Myocyte (in vitro differentiated cells): Measurements from ENCODE around the gene TBL1Y. TPM values are rescaled to one million over a fixed set of nuclear protein-coding genes. Genes with fewer than 3 reads are reported as not detected.
"Not testable (repeated sequence)": the region's sequence is repeated elsewhere in the genome, so short reads cannot be mapped to it uniquely, and the experiment has no call there.

Experiments
- DNase-seq: peaks from one replicate; pipeline ENCODE4 v3.0.0-alpha.2; 2012; ENCODE audit warnings: low read depth
- polyA plus RNA-seq: library from polyadenylated mRNA; unstranded; fragments of >200 nt; gene quantifications from one replicate; pipeline ENCODE4 v1.2.1, GENCODE V29; 2012; ENCODE audit warnings: missing spikeins
- total RNA-seq: library from RNA; depleted of rRNA; stranded (reverse); fragments of >200 nt; gene quantifications from 2 replicates; pipeline ENCODE4 v1.2.3, GENCODE V29; 2014

TBL1Y gene
- not detected in 2 replicates for total RNA-seq
- polyA plus RNA-seq = not detected

- no peak for DNase-seq
Measured at GRCh38 chrY:6910372-6911252, at the start of gene TBL1Y. Gene TBL1Y (plus strand): TSS chrY:6910697. CDS start chrY:7025085, 114,388 bp downstream.

- no peak for DNase-seq
Measured at GRCh38 chrY:6894496-6894895, 16.0 kb upstream of the TBL1Y start.

GRCh38 chrY:6895236-6895635 is 15.3 kb upstream of the TBL1Y start:
- no peak for DNase-seq

- not testable (repeated sequence) for DNase-seq
Measured at GRCh38 chrY:6902116-6902515, 8.4 kb upstream of the TBL1Y start.

DNA sequence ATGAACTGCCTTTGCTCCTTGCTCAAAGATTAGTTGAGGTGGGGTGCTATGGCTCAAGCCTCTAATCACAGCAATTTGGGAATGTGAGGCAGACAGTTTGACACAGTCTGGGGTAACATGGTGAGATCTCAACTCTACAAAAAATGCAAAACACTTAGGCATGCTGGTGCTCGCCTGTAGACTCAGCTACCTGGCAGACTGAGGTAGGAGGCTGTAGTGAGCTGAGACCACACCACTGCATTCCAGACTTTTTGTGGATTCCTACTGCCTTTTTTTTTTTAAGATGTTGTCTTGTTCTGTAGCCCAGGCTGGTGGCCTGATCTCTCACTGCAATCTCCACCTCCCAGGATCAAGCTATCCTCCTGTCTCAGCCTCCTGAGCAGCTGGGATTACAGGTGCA is 2.9 kb upstream of the TBL1Y start:
- DNase-seq = no peak

GRCh38 chrY:6908021-6908420 is 2.5 kb upstream of the TBL1Y start:
- not testable (repeated sequence) for DNase-seq

- DNase-seq = no peak
Measured at GRCh38 chrY:6909118-6909521, 1.4 kb upstream of the TBL1Y start.

GRCh38 chrY:6909856-6910255 is 641 bp upstream of the TBL1Y start:
- DNase-seq = no peak

DNA sequence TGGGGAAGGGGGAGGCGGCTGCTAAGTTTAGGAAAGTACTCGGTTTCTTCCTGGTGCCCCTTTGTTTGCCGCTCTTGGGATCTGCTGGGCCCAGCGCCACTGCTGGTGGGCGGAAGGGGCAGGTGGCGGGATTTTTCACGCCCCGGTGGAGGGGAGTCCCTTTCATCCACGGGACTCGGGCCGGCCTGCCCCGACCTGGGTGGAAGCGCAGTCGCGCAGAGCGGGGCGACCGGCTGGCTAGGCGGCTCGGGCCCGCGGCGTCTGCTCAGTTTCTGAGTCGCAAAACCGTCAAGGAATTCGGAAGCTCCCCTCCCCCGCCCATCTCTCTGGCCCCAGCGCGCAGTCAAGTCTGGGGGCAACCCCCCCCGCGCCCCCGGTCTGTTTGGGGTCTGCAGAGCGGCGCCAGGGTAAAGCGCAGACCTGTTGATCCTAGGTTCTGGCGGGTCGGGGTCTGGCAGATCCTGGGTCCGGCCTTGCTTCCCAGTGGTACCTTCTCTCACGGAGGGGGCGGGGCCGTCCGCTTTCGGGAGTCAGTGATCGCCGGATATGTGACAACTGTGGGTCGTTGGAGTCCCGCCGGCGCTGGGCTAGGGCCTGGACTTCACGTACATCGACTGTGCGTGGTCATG is 870 bp downstream of the TBL1Y start, which contains the start of gene AMELY:
Gene AMELY, minus strand, starts transcription at position 500 of the 629 bp plus-strand sequence. CDS start 39,144 bp downstream, outside the sequence.
- no peak for DNase-seq

GRCh38 chrY:6913362-6913761 is 2.9 kb downstream of the TBL1Y start:
- no peak for DNase-seq

DNA sequence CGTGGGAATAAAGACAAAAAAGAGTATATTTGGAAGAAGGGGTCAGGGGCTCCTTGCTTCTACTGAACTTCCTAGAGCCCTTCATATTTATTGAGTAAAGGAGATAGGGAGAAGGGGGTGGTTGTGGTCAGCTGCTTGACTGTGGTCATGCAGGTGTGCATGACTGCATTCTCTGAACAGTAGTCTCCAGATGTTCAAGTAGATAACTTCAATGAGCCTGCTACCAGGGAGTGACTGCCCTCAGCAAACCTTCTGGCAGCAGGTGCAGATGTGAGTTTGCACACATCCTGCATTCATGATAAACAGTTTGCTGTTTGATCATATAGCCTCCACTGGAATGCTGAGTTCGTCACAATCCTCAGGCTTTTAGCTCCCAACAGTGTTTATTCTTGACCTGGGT is 10.6 kb downstream of the TBL1Y start:
- no peak for DNase-seq

DNA sequence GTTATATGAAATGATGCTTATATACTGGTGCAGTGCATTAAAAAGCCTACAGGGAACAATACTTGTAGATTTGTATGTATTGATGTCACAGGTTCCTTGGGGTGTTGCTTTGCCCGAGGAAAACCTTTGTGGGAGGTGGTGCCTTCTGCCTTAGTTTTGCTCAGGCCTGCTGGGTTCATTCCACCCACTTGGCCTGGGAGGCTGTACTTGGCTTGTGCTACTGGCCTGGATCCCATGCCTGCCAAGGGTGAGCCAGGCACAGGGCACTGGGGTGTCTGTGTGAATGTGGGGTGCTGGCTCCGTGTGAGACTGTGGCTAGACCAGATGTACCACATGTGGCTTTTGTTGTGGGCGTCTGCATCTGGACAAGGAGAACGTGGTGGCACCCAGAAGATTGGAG is 17.8 kb downstream of the TBL1Y start:
- DNase-seq = no peak

- no peak for DNase-seq
Measured at GRCh38 chrY:6929237-6929636, 18.7 kb downstream of the TBL1Y start.

DNA sequence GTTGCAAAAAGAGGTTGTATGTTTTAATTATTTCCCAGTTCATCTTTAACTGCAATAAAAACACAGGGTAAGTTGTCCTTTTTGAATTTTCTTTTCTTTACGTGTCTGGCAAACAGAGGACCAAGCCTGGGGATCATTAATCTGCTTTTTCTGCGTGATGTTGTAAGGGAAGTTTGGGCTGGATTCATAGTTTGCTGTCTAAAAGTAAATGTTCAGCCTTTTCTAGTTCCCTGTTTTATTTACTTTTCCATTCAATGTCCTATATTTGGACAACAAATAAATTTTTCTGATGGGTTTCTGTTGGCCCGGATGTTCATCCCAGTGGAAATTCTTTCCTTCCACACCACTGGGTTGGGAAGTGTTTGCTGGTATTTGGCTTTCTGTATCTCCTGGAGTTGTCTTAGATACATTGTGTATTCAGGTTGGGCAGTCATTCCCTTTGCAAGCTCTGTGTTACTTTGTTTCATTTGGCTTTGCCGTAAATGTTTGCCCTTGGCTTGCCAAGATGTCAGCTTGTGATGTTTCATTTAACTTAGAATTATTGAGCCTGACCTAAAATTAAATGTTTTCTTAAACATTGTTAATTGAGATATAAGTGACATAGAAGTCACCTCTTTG is 21.4 kb downstream of the TBL1Y start:
- DNase-seq = no peak

DNA sequence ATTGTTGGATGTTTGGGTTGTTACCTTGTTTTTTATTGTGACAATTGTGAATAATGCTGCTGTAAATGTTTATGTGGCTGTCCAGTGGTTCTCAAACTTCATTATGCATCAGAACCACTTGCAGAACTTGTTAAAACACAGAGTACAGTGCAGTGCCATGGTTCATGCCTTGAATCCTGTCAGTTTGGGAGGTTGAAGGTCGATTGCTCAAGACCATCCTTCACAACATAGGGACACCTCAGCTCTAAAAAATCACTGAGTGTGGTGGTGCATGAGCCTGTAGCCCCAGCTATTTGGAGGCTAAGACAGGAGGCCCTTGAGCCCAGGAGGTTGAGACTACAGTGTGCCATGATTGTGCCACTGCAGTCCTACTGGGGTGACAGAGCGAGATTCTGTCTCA is 25.0 kb downstream of the TBL1Y start:
- DNase-seq = no peak

DNA sequence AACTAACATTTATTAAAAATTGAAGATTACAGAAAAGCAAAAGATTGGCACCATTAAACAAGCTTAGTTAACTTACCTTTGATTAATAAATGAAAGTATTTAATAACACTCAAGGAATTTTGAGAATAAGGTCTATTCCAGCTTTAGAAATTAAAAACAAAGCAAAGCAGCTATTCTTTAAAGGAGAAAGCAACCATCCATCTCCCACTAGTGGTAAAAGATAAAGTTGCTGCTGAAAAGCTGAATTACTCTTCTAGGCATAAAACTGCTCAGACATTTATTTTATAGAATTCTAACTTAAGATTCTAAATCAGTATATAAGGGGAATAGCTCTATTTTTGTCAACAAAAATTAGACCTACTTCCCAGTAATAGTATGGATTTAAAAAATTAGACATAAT is 37.2 kb downstream of the TBL1Y start:
- no peak for DNase-seq

GRCh38 chrY:6948378-6948777 is 37.9 kb downstream of the TBL1Y start:
- DNase-seq = no peak

DNA sequence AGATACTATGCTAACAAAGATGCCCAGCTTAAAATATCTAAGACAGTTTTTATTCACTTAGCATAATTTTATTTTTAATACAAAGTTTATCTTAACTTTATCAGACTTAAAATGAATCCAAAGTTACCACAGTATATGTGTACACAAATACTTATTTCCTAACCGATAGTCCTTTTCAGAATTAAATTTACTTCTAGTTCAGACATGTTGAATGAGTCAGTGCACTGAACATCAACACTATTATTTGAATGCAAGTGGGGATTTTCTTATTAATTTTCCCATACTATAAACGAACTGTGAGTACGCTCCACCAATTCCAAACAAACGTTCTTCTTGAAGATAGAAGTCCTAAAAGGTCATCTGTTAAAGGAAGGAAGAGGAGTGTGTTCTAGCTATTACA is 39.5 kb downstream of the TBL1Y start:
- DNase-seq = no peak

DNA sequence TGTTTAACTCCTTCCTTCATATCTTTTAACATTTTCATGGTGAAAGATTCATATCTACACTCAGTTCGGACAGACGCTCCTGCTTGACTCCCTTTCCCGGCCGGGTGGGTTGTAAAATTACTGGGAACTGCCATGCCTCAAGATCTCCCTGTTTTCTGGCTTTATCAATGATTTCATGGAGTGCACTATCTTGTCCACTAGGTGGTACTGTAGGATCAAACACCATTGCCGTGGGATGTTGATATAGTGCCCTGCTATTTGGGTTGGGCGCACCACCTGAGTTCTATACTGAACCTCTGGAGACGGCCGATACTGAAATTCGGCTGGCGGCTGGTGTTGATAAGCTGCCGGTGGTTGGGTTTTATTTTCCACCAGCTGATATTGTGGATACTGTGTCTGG is 54.2 kb downstream of the TBL1Y start:
- DNase-seq = peak; percentile 36

DNA sequence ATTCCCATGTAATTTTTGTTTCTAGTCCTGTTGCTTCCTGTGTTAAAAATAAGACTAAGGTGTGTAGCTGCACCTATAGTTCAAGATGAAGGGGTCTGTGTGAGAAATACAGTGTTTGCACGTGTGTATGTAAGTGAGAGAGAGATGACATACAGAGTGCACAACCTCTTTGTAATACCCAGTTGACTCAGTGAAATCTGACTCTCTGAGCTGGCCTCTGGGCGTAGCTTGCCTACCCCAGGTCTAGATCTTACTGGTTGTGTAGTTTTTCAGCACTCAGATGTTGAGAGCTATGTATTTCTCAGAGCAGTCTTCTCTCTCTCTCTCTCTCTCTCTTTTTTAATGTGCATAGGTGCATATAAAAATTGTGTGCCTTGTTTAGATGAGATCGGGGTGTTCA is 56.0 kb downstream of the TBL1Y start:
- DNase-seq = peak; percentile 2

DNA sequence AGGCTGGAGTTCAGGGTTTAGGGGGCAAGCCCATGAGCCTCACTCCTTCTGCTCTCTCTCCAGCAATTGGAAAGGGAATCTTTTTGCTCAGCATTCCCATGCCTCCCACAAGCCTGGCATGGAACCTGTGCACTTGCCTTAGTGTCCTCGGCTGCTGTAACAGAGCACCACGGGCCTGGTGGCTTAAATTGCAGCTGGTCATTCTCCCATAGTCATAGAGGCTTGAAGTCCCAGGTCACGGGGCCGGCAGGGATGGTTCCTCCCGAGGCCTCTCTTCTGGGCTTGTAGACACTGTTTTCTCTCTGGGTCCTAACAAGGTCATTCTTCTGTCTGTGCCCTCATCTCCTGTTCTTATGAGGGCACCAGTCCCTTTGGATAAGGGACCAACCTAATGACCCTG is 57.2 kb downstream of the TBL1Y start:
- DNase-seq = no peak

- DNase-seq = no peak
Measured at GRCh38 chrY:6968191-6968590, 57.7 kb downstream of the TBL1Y start.
